Sigmoid colon (tissue), 7 donors: ENCODE results near the gene TRAIP. TPM values are rescaled to one million over a fixed set of nuclear protein-coding genes. Genes with fewer than 3 reads are reported as not detected.
"Not testable (repeated sequence)": the region's sequence is repeated elsewhere in the genome, so short reads cannot be mapped to it uniquely, and the experiment has no call there.

Experiments
- DNase-seq: peaks from one replicate; pipeline ENCODE4 v3.0.0-alpha.2; 2019
- H3K27ac ChIP-seq, 4 donors: fragments of 200-600 bp; sonication (generic); one replicate each; pipeline ENCODE4 v1.5.1; 2016 to 2019; ENCODE audit warnings: mild to moderate bottlenecking in 1 of 4
- H3K27me3 ChIP-seq, 3 donors: fragments of 200-600 bp; sonication (generic); one replicate each; pipeline ENCODE4 v1.5.1; 2019; ENCODE audit warnings: mild to moderate bottlenecking in 1 of 3
- H3K36me3 ChIP-seq, 4 donors: fragments of 200-600 bp; sonication (generic); one replicate each; pipeline ENCODE4 v1.5.1; 2016 to 2019
- H3K4me1 ChIP-seq, 4 donors: fragments of 200-600 bp; sonication (generic); one replicate each; pipeline ENCODE4 v1.5.1; 2017 to 2019
- H3K4me3 ChIP-seq, 4 donors: fragments of 200-600 bp; sonication (generic); one replicate each; pipeline ENCODE4 v1.5.1; 2017 to 2019; ENCODE audit warnings: mild to moderate bottlenecking in 2 of 4, moderate library complexity in 1 of 4
- H3K9me3 ChIP-seq, 4 donors: fragments of 200-600 bp in 3 of 4; sonication (generic) in 3 of 4; one replicate each; pipeline versions ENCODE4 v1.5.1 to v1.6.1; 2013 to 2019
- CTCF ChIP-seq, 4 experiments: fragments of 450-650 bp in 3 of 4; fragments of 200-600 bp in 1 of 4; IDR thresholded peaks; one replicate each; pipeline ENCODE4 v1.5.1; 2016 to 2019; ENCODE audit warnings: antibody characterized with exemption in 4 of 4, mild to moderate bottlenecking in 3 of 4, moderate library complexity in 2 of 4
- EP300 ChIP-seq, 4 donors: sonication (generic); formaldehyde crosslinking; IDR thresholded peaks; one replicate each; pipeline ENCODE4 v1.6.1; 2017; ENCODE audit warnings: antibody characterized with exemption in 4 of 4
- POLR2A ChIP-seq, 2 donors: fragments of 450-650 bp; IDR thresholded peaks; one replicate each; pipeline ENCODE4 v1.6.1; 2016; ENCODE audit warnings: antibody characterized with exemption in 2 of 2, mild to moderate bottlenecking in 2 of 2, moderate library complexity in 2 of 2
- POLR2AphosphoS5 ChIP-seq, 4 donors: sonication (generic); formaldehyde crosslinking; IDR thresholded peaks; one replicate each; pipeline ENCODE4 v1.6.1; 2017; ENCODE audit warnings: antibody characterized with exemption in 4 of 4
- WGBS, 2 donors: extraction: QIAGEN DNeasy Blood & Tissue Kit; methylation state at CpG; one replicate each; pipeline ENCODE4 v1.1.7; 2013; 5-methylcytosine and 5-hydroxymethylcytosine counted together
- intact Hi-C: fragments of 100-400 bp; cut with DNase I; formaldehyde crosslinking; loops from one replicate; pipeline ENCODE4 v1.15.1; 2023
- polyA plus RNA-seq, 3 donors: library from polyadenylated mRNA; stranded (reverse); fragments of 200-250 nt; gene quantifications; one replicate each; pipeline ENCODE4 v1.2.3, GENCODE V29; 2013
- total RNA-seq, 4 donors: library from RNA; depleted of rRNA; stranded (reverse); fragments of >200 nt; gene quantifications; one replicate each; pipeline ENCODE4 v1.1.0, GENCODE V29; 2016
- donor health status: healthy with polysubstance abuse.
- donor health status: Bipolar disorder and iron deficiency.
- donor health status: healthy.

The TRAIP gene
- total and polyA plus RNA-seq, 7 donors = 0.54 to 7.1 (median 1.5) TPM

- Histone ChIP-seq H3K27ac (peak within 1 kb of the TSS; percentile 93 to 99 (median 99)), H3K4me1 (peaks cover 0 to 47% (median 46%) of the 10 kb centered on the region in 4 donors), H3K27me3 (no peaks in the 10 kb centered on the region), H3K36me3 (peaks cover 0 to 30% (median 0%) of the 10 kb centered on the region in 4 donors), H3K9me3 (no peaks in the 10 kb centered on the region), H3K4me3 (peak within 1 kb of the TSS; percentile 97 to 100 (median 100))
- 4% methylated on average over 55 of the region's 55 CpGs for WGBS, 2 donors
- TF ChIP-seq EP300 (IDR thresholded peaks at IDR 0.05) (no peak), CTCF (IDR thresholded peaks at IDR 0.05) (no peak), POLR2AphosphoS5 (IDR thresholded peaks at IDR 0.05) (peak; percentile 87 to 94 (median 92)), POLR2A (IDR thresholded peaks at IDR 0.05) (peak; percentile 79 to 84)
- intact Hi-C loops = loop anchor here (5.0 kb wide), 1 partner anchor 64 kb away; the partner anchor contains the start of gene GMPPB
- DNase-seq = peak; percentile 100
Observed at GRCh38 chr3:49786357-49787181, 69.8 kb downstream of the TRAIP start, which contains the start of gene IP6K1. Gene IP6K1 (minus strand): TSS chr3:49786542. CDS start chr3:49748040, 38,502 bp downstream.

GRCh38 chr3:49785565-49786356 is 70.6 kb downstream of the TRAIP start:
- Histone ChIP-seq H3K4me1 (peaks cover 0 to 55% (median 55%) of the 10 kb centered on the region in 4 donors), H3K9me3 (no peaks in the 10 kb centered on the region), H3K27me3 (no peaks in the 10 kb centered on the region), H3K36me3 (peaks cover 0 to 36% (median 0%) of the 10 kb centered on the region in 4 donors), H3K4me3 (peak overlapping the region; percentile 97 to 100 (median 100)), H3K27ac (peak overlapping the region; percentile 93 to 99 (median 99))
- TF ChIP-seq POLR2AphosphoS5 (IDR thresholded peaks at IDR 0.05) = no peak
- TF ChIP-seq CTCF (IDR thresholded peaks at IDR 0.05) = no peak
- no peak for TF ChIP-seq EP300 (IDR thresholded peaks at IDR 0.05)
- no peak for TF ChIP-seq POLR2A (IDR thresholded peaks at IDR 0.05)
- intact Hi-C loops = loop anchor here (5.0 kb wide), 1 partner anchor 63 kb away; the partner anchor contains the start of gene GMPPB
- WGBS, 2 donors = 2 to 3% methylated on average over 50 of the region's 50 CpGs
- peak; percentile 76 for DNase-seq

DNA sequence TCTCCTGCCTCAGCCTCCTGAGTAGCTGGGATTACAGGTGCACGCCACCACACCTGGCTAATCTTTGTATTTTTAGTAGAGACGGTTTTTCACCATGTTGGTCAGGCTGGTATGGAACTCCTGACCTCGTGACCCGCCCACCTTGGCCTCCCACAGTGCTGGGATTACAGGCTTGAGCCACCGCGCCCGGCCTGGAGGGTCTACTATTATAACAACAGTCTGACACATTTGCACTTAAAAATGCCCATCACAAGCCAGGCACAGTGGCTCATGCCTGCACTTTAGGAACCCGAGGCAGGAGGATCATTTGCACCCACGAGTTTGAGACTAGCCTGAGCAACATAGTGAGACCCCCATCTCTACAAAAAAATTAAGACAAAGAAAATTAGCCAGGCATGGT is 74.1 kb downstream of the TRAIP start:
- H3K4me1 ChIP-seq = peaks cover 0 to 66% (median 62%) of the 10 kb centered on the region in 4 donors
- not testable (repeated sequence) for H3K27me3 ChIP-seq

GRCh38 chr3:49781415-49782199 is 74.8 kb downstream of the TRAIP start:
- Histone ChIP-seq H3K4me3 (no peak overlapping the region), H3K9me3 (no peaks in the 10 kb centered on the region), H3K27me3 (no peaks in the 10 kb centered on the region), H3K4me1 (peaks cover 0 to 60% (median 55%) of the 10 kb centered on the region in 4 donors), H3K36me3 (peaks cover 0 to 48% (median 3%) of the 10 kb centered on the region in 4 donors), H3K27ac (no peak overlapping the region)
- WGBS, 2 donors = 86 to 88% methylated on average over 5 of the region's 5 CpGs
- intact Hi-C loops = no loop called here
- TF ChIP-seq EP300 (IDR thresholded peaks at IDR 0.05) (no peak), POLR2A (IDR thresholded peaks at IDR 0.05) (no peak), CTCF (IDR thresholded peaks at IDR 0.05) (no peak), POLR2AphosphoS5 (IDR thresholded peaks at IDR 0.05) (no peak)
- peak; percentile 26 for DNase-seq

More for the DNA sequence above, 74.1 kb downstream of the TRAIP start:
- 93 to 94% methylated on average over 9 of the region's 9 CpGs for WGBS, 2 donors
- peak; percentile 54 for DNase-seq
- H3K27ac ChIP-seq, H3K4me3 ChIP-seq, H3K9me3 ChIP-seq, intact Hi-C loops: not testable (repeated sequence)
- H3K36me3 ChIP-seq = peaks cover 0 to 42% (median under 1%) of the 10 kb centered on the region in 4 donors

- H3K27me3 ChIP-seq, H3K9me3 ChIP-seq, H3K4me3 ChIP-seq, H3K27ac ChIP-seq, intact Hi-C loops: not testable (repeated sequence)
- 89 to 92% methylated on average over 9 of the region's 9 CpGs for WGBS, 2 donors
- DNase-seq = peak; percentile 27
- peaks cover 0 to 49% (median 3%) of the 10 kb centered on the region in 4 donors for H3K36me3 ChIP-seq
- peaks cover 0 to 61% (median 55%) of the 10 kb centered on the region in 4 donors for H3K4me1 ChIP-seq
Observed at GRCh38 chr3:49780975-49781365, 75.4 kb downstream of the TRAIP start.
